ENCODE measurements around the gene NRAS.
"Not testable (repeated sequence)": the region's sequence is repeated elsewhere in the genome, so short reads cannot be mapped to it uniquely, and the experiment has no call there.

The NRAS gene

GRCh38 chr1:114716304-114717170 is at the start of gene NRAS:
TSS of gene NRAS (minus strand) at chr1:114716771. CDS start at chr1:114716160, 611 bp downstream.
- TF ChIP-seq POLR2A (IDR thresholded peaks at IDR 0.05; ENCODE audit: low read depth, low read length): 0 out of 2 replicates have a peak, but pooled peaks have one; percentile 31
- DNase-seq (ENCODE audit: insufficient read length, low spot score) (peak; percentile 68), FAIRE-seq (peak; percentile 82)

- FAIRE-seq (no peak), DNase-seq (ENCODE audit: insufficient read length, low spot score) (no peak)
- TF ChIP-seq POLR2A (IDR thresholded peaks at IDR 0.05; ENCODE audit: low read depth, low read length): no peak
Observed at GRCh38 chr1:114764689-114765088, 48.1 kb upstream of the NRAS start.

GRCh38 chr1:114758256-114758832 is 41.8 kb upstream of the NRAS start:
- FAIRE-seq: peak; percentile 11

GRCh38 chr1:114757455-114758255 is 41.1 kb upstream of the NRAS start, which contains the start of gene CSDE1:
TSS of gene CSDE1 (minus strand) at chr1:114757984. CDS start at chr1:114739890, 18,094 bp downstream.
- peak; percentile 69 for DNase-seq (ENCODE audit: insufficient read length, low spot score)
- peak; percentile 74 for TF ChIP-seq POLR2A (IDR thresholded peaks at IDR 0.05; ENCODE audit: low read depth, low read length)
- FAIRE-seq: peak; percentile 98

More at GRCh38 chr1:114758256-114758832, 41.8 kb upstream of the NRAS start:
- peak; percentile 5 for DNase-seq (ENCODE audit: insufficient read length, low spot score)
- no peak for TF ChIP-seq POLR2A (IDR thresholded peaks at IDR 0.05; ENCODE audit: low read depth, low read length)

GRCh38 chr1:114756949-114757454 is 40.4 kb upstream of the NRAS start:
- FAIRE-seq: no peak
- DNase-seq (ENCODE audit: insufficient read length, low spot score): no peak
- no peak for TF ChIP-seq POLR2A (IDR thresholded peaks at IDR 0.05; ENCODE audit: low read depth, low read length)

GRCh38 chr1:114756009-114756892 is 39.7 kb upstream of the NRAS start:
- DNase-seq (ENCODE audit: insufficient read length, low spot score) (no peak), FAIRE-seq (no peak)
- no peak for TF ChIP-seq POLR2A (IDR thresholded peaks at IDR 0.05; ENCODE audit: low read depth, low read length)

- no peak for TF ChIP-seq POLR2A (IDR thresholded peaks at IDR 0.05; ENCODE audit: low read depth, low read length)
- no peak for FAIRE-seq
- no peak for DNase-seq (ENCODE audit: insufficient read length, low spot score)
Observed at GRCh38 chr1:114755006-114755931, 38.7 kb upstream of the NRAS start.

GRCh38 chr1:114753702-114754101 is 37.1 kb upstream of the NRAS start:
- not testable (repeated sequence) for DNase-seq (ENCODE audit: insufficient read length, low spot score); FAIRE-seq

- no peak for TF ChIP-seq POLR2A (IDR thresholded peaks at IDR 0.05; ENCODE audit: low read depth, low read length)
- FAIRE-seq (no peak), DNase-seq (ENCODE audit: insufficient read length, low spot score) (no peak)
Observed at GRCh38 chr1:114753143-114753542, 36.6 kb upstream of the NRAS start.

GRCh38 chr1:114750780-114751179 is 34.2 kb upstream of the NRAS start:
- FAIRE-seq: no peak
- no peak for DNase-seq (ENCODE audit: insufficient read length, low spot score)
- TF ChIP-seq POLR2A (IDR thresholded peaks at IDR 0.05; ENCODE audit: low read depth, low read length): no peak

- FAIRE-seq (peak; percentile 20), DNase-seq (ENCODE audit: insufficient read length, low spot score) (no peak)
- no peak for TF ChIP-seq POLR2A (IDR thresholded peaks at IDR 0.05; ENCODE audit: low read depth, low read length)
Observed at GRCh38 chr1:114749835-114750234, 33.3 kb upstream of the NRAS start.
